Lung (tissue), 12 donors: ENCODE results near the gene HCFC2. TPM values are rescaled to one million over a fixed set of nuclear protein-coding genes. Genes with fewer than 3 reads are reported as not detected.

ENCODE experiments used
- ATAC-seq: fragments of 200-7000 bp; cut with Tn5 transposase; one replicate; pipeline ENCODE4 v1.9.1; 2020; ENCODE audit warnings: moderate number of reproducible peaks; ENCODE audit not compliant: insufficient read depth, low FRiP score
- DNase-seq, 3 donors: peaks; one replicate each; pipeline ENCODE4 v3.0.0-alpha.2; 2013 to 2017
- H3K27ac ChIP-seq, 2 donors: one replicate each; pipeline ENCODE4 v1.5.1; 2013; ENCODE audit warnings: mild to moderate bottlenecking in 2 of 2, moderate library complexity in 2 of 2, control low read depth in 1 of 2, inconsistent platforms in 1 of 2, low read depth in 1 of 2, low read length in 1 of 2
- H3K27me3 ChIP-seq, 3 donors: one replicate each; pipeline ENCODE4 v1.5.1; 2013; ENCODE audit warnings: low read length in 2 of 3; ENCODE audit not compliant: control insufficient read depth in 3 of 3, insufficient read depth in 3 of 3
- H3K36me3 ChIP-seq, 4 donors: one replicate each; pipeline ENCODE4 v1.5.1; 2013; ENCODE audit warnings: low read length in 4 of 4, mild to moderate bottlenecking in 1 of 4, moderate library complexity in 1 of 4; ENCODE audit not compliant: control insufficient read depth in 4 of 4, insufficient read depth in 4 of 4
- H3K4me1 ChIP-seq, 5 donors: one replicate each; pipeline ENCODE4 v1.5.1; 2013; ENCODE audit warnings: low read length in 5 of 5, mild to moderate bottlenecking in 2 of 5, moderate library complexity in 1 of 5; ENCODE audit not compliant: control insufficient read depth in 5 of 5, insufficient read depth in 5 of 5
- H3K4me3 ChIP-seq: one replicate; pipeline ENCODE4 v1.5.1; 2013; ENCODE audit warnings: mild to moderate bottlenecking, control low read depth, moderate library complexity
- H3K9ac ChIP-seq, 2 donors: one replicate each; pipeline ENCODE4 v1.5.1; 2013; ENCODE audit warnings: low read length in 2 of 2, control low read depth in 1 of 2; ENCODE audit not compliant: insufficient read depth in 1 of 2
- H3K9me3 ChIP-seq, 4 donors: one replicate each; pipeline ENCODE4 v1.5.1; 2013; ENCODE audit warnings: low read length in 3 of 4, mild to moderate bottlenecking in 1 of 4, moderate library complexity in 1 of 4; ENCODE audit not compliant: control insufficient read depth in 4 of 4, insufficient read depth in 3 of 4
- WGBS, 2 donors: extraction: QIAGEN DNeasy Blood & Tissue Kit; methylation state at CpG; one replicate each; pipeline ENCODE4 v1.1.7; 2013; 5-methylcytosine and 5-hydroxymethylcytosine counted together
- polyA plus RNA-seq, 2 donors: library from polyadenylated mRNA; stranded (reverse); fragments of 200-250 nt; gene quantifications; one replicate each; pipeline ENCODE4 v1.2.1, GENCODE V29; 2013
- total RNA-seq, 2 donors: library from RNA; depleted of rRNA in 1 of 2; stranded (reverse); fragments of >200 nt in 1 of 2; gene quantifications; one replicate each; pipeline ENCODE4 v1.2.1, GENCODE V29; 2014 to 2021
- TF ChIP-seq, protein P1 (sequence below): IDR thresholded peaks from 2 replicates; pipeline ENCODE4 v1.5.1; 2012; ENCODE audit warnings: mild to moderate bottlenecking; ENCODE audit errors: control extremely low read depth, extremely low read depth
- donor health status: control.
- donor health status: control.
- donor health status: Bipolar disorder and iron deficiency.
- donor health status: healthy.
- donor health status: DM: yes; HTN: yes; CAD: no.

Gene HCFC2
- total and polyA plus RNA-seq, 4 donors = 5.8 to 30.5 (median 10.8) TPM

DNA sequence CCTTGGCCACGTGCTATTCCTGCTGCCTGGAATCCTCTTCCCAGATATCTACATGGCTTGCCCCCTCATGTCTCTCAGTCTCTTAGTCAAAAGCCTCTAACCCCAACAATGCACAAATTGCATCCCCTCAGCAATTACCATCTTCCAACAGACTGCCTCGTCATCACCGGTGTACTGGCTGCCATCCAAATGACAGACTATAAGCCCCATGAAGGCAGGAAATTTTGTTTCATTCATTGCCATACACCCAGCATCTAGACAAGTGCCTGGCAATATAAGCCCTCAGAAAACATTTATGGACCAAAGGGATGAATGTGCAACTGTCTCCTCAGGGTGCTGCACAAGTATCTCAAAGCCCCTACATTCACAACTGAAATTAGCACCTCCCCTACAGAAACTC, 20.2 kb upstream of the HCFC2 start:
- H3K27me3 ChIP-seq = no peaks in the 10 kb centered on the region
- peaks cover 0 to 22% (median 4%) of the 10 kb centered on the region in 5 donors for H3K4me1 ChIP-seq
- H3K27ac ChIP-seq = no peak overlapping the region
- DNase-seq (no peak), ATAC-seq (no peak)
- H3K36me3 ChIP-seq = no peaks in the 10 kb centered on the region
- 89 to 96% methylated on average over 3 of the region's 3 CpGs for WGBS, 2 donors
- H3K9ac ChIP-seq = no peak overlapping the region
- TF ChIP-seq, protein P1, sequence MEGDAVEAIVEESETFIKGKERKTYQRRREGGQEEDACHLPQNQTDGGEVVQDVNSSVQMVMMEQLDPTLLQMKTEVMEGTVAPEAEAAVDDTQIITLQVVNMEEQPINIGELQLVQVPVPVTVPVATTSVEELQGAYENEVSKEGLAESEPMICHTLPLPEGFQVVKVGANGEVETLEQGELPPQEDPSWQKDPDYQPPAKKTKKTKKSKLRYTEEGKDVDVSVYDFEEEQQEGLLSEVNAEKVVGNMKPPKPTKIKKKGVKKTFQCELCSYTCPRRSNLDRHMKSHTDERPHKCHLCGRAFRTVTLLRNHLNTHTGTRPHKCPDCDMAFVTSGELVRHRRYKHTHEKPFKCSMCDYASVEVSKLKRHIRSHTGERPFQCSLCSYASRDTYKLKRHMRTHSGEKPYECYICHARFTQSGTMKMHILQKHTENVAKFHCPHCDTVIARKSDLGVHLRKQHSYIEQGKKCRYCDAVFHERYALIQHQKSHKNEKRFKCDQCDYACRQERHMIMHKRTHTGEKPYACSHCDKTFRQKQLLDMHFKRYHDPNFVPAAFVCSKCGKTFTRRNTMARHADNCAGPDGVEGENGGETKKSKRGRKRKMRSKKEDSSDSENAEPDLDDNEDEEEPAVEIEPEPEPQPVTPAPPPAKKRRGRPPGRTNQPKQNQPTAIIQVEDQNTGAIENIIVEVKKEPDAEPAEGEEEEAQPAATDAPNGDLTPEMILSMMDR = no peak
- no peaks in the 10 kb centered on the region for H3K9me3 ChIP-seq
- no peak overlapping the region for H3K4me3 ChIP-seq

DNA sequence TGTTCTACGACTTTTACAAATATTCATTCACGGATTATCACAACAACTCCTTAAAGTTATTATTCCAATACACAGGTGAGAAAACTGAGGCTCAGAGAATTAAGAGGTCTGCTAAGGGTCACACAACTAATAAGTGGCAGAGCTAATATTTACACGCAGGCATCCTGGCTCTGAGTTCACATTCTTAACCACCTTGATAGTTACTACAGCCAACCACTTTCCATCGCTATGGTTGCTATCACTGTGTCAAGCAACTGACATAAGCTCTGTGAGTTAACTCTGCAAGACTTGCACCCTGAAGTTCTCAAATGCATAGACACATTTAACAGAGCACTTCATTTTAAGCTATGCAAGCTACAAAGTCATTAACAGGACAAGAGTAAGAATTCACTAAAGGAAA, 18.0 kb upstream of the HCFC2 start:
- TF ChIP-seq, protein P1 = no peak
- Histone ChIP-seq H3K27ac (no peak overlapping the region), H3K9me3 (no peaks in the 10 kb centered on the region), H3K4me1 (peaks cover 0 to 28% (median 5%) of the 10 kb centered on the region in 5 donors), H3K4me3 (no peak overlapping the region), H3K9ac (no peak overlapping the region), H3K27me3 (no peaks in the 10 kb centered on the region), H3K36me3 (no peaks in the 10 kb centered on the region)
- ATAC-seq (no peak), DNase-seq (no peak)
- 84 to 91% methylated on average over 4 of the region's 4 CpGs for WGBS, 2 donors

DNA sequence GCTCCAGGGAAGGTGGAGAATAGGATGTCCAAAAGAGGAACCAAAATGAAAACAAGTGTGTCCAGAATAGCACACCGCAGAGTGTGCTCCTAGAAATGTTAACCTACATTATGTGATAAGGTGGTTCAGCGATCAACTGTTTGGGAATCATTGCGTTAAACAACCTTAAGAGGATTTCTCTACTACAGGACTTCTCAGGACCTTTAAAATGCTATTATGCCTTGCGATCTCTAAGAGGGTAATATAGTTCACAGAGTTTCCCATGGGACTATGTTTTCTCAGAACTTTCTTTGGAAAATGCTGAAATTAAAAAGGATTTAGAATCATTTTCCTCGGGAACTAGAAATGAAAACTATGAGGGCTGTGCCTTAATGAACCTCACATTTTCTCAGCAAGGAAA, 16.2 kb upstream of the HCFC2 start:
- no peaks in the 10 kb centered on the region for H3K27me3 ChIP-seq
- no peaks in the 10 kb centered on the region for H3K9me3 ChIP-seq
- H3K36me3 ChIP-seq = no peaks in the 10 kb centered on the region
- TF ChIP-seq, protein P1 = no peak
- no peak overlapping the region for H3K4me3 ChIP-seq
- no peak overlapping the region for H3K27ac ChIP-seq
- whole genome bisulfite sequencing, 2 donors = 76 to 89% methylated on average over 5 of the region's 5 CpGs
- ATAC-seq (no peak), DNase-seq (no peak)
- peak overlapping the region in 1 of 2 donors; percentile 1 for H3K9ac ChIP-seq
- peaks cover 0 to 28% (median 5%) of the 10 kb centered on the region in 5 donors for H3K4me1 ChIP-seq

DNA sequence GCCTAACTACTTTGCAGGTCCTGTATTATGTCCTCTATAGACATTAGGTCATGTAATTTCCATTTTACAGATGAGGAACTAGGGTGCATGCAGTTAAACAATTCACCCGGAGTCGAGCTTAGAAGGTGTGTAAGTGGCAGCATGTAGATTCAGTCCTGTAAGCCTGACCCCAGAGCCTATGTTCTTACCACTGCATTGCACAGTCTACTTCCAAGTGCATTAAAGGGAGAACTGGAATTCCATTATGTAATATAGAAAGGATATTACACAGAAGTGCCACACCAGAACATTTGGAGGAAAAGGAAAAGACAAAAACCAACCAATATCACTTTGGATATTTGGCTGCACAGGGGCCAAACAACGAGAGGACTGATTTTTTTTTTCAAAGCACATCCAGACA, 15.5 kb upstream of the HCFC2 start:
- Histone ChIP-seq H3K27me3 (no peaks in the 10 kb centered on the region), H3K4me3 (no peak overlapping the region), H3K9me3 (no peaks in the 10 kb centered on the region), H3K9ac (peak overlapping the region in 1 of 2 donors; percentile 77), H3K27ac (no peak overlapping the region), H3K36me3 (no peaks in the 10 kb centered on the region), H3K4me1 (peaks cover 0 to 28% (median 5%) of the 10 kb centered on the region in 5 donors)
- TF ChIP-seq, protein P1 = no peak
- no peak for ATAC-seq
- WGBS, 2 donors = 79 to 86% methylated on average over 3 of the region's 3 CpGs
- peak in 2 of 3 donors; percentile 24 to 34 for DNase-seq
